Measurements from ENCODE around the gene WWC2.

DNA sequence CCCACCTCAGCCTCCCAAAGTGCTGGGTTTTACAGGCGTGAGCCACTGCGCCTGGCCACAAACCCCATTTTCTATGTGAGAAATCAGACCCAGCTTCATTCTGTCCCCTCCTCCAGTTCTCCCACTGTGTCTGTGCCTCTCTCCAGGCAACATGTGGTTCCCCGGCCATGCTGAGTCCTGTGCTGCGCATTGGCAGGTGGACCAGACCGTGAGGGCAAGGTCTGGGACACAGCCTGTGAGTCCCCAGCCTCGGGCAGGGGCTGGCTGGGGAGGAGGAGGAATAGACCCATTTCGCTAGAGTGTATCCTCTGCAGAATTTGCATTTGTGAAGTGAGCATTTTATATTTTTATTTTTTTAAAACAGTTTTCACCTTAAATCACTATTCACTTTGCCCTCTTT is 244.7 kb downstream of the WWC2 start:
- TF ChIP-seq, protein P1, sequence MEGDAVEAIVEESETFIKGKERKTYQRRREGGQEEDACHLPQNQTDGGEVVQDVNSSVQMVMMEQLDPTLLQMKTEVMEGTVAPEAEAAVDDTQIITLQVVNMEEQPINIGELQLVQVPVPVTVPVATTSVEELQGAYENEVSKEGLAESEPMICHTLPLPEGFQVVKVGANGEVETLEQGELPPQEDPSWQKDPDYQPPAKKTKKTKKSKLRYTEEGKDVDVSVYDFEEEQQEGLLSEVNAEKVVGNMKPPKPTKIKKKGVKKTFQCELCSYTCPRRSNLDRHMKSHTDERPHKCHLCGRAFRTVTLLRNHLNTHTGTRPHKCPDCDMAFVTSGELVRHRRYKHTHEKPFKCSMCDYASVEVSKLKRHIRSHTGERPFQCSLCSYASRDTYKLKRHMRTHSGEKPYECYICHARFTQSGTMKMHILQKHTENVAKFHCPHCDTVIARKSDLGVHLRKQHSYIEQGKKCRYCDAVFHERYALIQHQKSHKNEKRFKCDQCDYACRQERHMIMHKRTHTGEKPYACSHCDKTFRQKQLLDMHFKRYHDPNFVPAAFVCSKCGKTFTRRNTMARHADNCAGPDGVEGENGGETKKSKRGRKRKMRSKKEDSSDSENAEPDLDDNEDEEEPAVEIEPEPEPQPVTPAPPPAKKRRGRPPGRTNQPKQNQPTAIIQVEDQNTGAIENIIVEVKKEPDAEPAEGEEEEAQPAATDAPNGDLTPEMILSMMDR (IDR thresholded peaks at IDR 0.05), result no peak
- TF ChIP-seq POLR2AphosphoS5 (IDR thresholded peaks at IDR 0.05) (no peak), POLR2A (IDR thresholded peaks at IDR 0.05) (no peak)
